H1 (cell line): ENCODE data around the gene MBP. TPM values are rescaled to one million over a fixed set of nuclear protein-coding genes. Genes with fewer than 3 reads are reported as not detected.

Experiments
- CTCF ChIA-PET: fragments of 300-600 bp; sonication (Branson Sonifier 250); formaldehyde crosslinking; loops from one replicate; lab custom pipeline; 2021; ENCODE audit not compliant: partially characterized antibody; lab: Charles Lee
- POLR2A ChIA-PET: fragments of 300-600 bp; sonication (Branson Sonifier 250); formaldehyde crosslinking; loops from one replicate; lab custom pipeline; 2021; ENCODE audit warnings: inconsistent platforms; ENCODE audit not compliant: partially characterized antibody; lab: Charles Lee
- DNase-seq, 2 experiments: peaks; one replicate each; pipeline versions ENCODE4 v3.0.0 to v3.0.0-alpha.2; 2010 to 2022; ENCODE audit warnings: low spot score in 2 of 2, low read depth in 1 of 2, mixed read lengths in 1 of 2
- FAIRE-seq: peaks from 2 replicates; lab custom pipeline; 2011; peaks lifted over from hg19 to GRCh38; lab: Jason Lieb, UNC
- H2AFZ ChIP-seq: 2 replicates; pipeline ENCODE4 v1.8.1; 2012; ENCODE audit warnings: low read length, inconsistent platforms
- H2AK5ac ChIP-seq: 2 replicates; pipeline ENCODE4 v1.6.1; 2013; ENCODE audit warnings: low read depth, low read length
- H2BK120ac ChIP-seq: replicated peaks from 2 replicates; pipeline ENCODE3; 2013; ENCODE audit warnings: low read depth, low read length, inconsistent platforms
- H2BK12ac ChIP-seq: 2 replicates; pipeline ENCODE4 v1.6.1; 2013; ENCODE audit warnings: low read depth, low read length
- H2BK15ac ChIP-seq: 2 replicates; pipeline ENCODE4 v1.6.1; 2013; ENCODE audit warnings: low read length
- H2BK20ac ChIP-seq: 2 replicates; pipeline ENCODE4 v1.6.1; 2013; ENCODE audit warnings: low read length
- H2BK5ac ChIP-seq: 2 replicates; pipeline ENCODE4 v1.6.1; 2013; ENCODE audit warnings: low read depth, low read length
- H3K14ac ChIP-seq: 2 replicates; pipeline ENCODE4 v1.6.1; 2013; ENCODE audit warnings: inconsistent platforms; ENCODE audit not compliant: insufficient read length
- H3K18ac ChIP-seq: 2 replicates; pipeline ENCODE4 v1.6.1; 2013; ENCODE audit warnings: low read length; ENCODE audit errors: extremely low read depth
- H3K23ac ChIP-seq: 2 replicates; pipeline ENCODE4 v1.6.1; 2013; ENCODE audit warnings: inconsistent platforms; ENCODE audit not compliant: insufficient read length
- H3K23me2 ChIP-seq: 2 replicates; pipeline ENCODE4 v1.6.1; 2013; ENCODE audit warnings: low read depth, low read length
- H3K27ac ChIP-seq: 2 replicates; pipeline ENCODE4 v1.6.1; 2011; ENCODE audit warnings: low read depth, low read length, inconsistent platforms
- H3K27me3 ChIP-seq, 4 experiments: replicated peaks in 1 of 4; 1 replicate in 1 of 4; 2 replicates in 3 of 4; pipeline versions ENCODE4 v1.6.1 to v1.8.1; 2011 to 2013; ENCODE audit warnings: low read length in 3 of 4, mild to moderate bottlenecking in 3 of 4, inconsistent platforms in 2 of 4, mixed read lengths in 2 of 4, moderate library complexity in 1 of 4; ENCODE audit not compliant: control insufficient read depth in 3 of 4, insufficient read depth in 3 of 4; ENCODE audit errors: extremely low read depth in 1 of 4
- H3K36me3 ChIP-seq, 4 experiments: 2 replicates each; pipeline versions ENCODE4 v1.6.1 to v1.8.1; 2011 to 2013; ENCODE audit warnings: mild to moderate bottlenecking in 4 of 4, low read length in 3 of 4, moderate library complexity in 2 of 4, control low read depth in 1 of 4, inconsistent platforms in 1 of 4; ENCODE audit not compliant: insufficient read depth in 4 of 4, control insufficient read depth in 2 of 4
- H3K4ac ChIP-seq: replicated peaks from 2 replicates; pipeline ENCODE3; 2013; ENCODE audit warnings: low read length, low read depth, mixed read lengths, inconsistent platforms; ENCODE audit not compliant: insufficient read length
- H3K4me1 ChIP-seq, 4 experiments: replicated peaks in 1 of 4; 1 replicate in 1 of 4; 2 replicates in 3 of 4; pipeline versions ENCODE4 v1.6.1 to v1.8.1; 2011 to 2013; ENCODE audit warnings: low read length in 3 of 4, inconsistent platforms in 2 of 4, mixed read lengths in 1 of 4; ENCODE audit not compliant: insufficient read depth in 4 of 4, control insufficient read depth in 3 of 4
- H3K4me2 ChIP-seq, 2 experiments: 2 replicates each; pipeline versions ENCODE4 v1.6.1 to v1.8.1; 2011 to 2013; ENCODE audit warnings: low read depth in 2 of 2, low read length in 2 of 2, control low read depth in 1 of 2, inconsistent platforms in 1 of 2, mild to moderate bottlenecking in 1 of 2; ENCODE audit not compliant: insufficient read depth in 1 of 2
- H3K4me3 ChIP-seq, 4 experiments: fragments of 200-600, 300-600 bp in 1 of 4; sonication (generic), shearing (Covaris generic), sonication (Bioruptor Twin) in 1 of 4; 2 replicates each; pipeline versions ENCODE4 v1.5.1 to v1.8.1; 2011 to 2016; ENCODE audit warnings: low read length in 4 of 4, low read depth in 3 of 4, control low read depth in 2 of 4, inconsistent platforms in 2 of 4, mild to moderate bottlenecking in 2 of 4, mixed read lengths in 1 of 4, moderate library complexity in 1 of 4; ENCODE audit not compliant: insufficient read depth in 2 of 4; ENCODE audit errors: extremely low read depth in 1 of 4
- H3K56ac ChIP-seq: replicated peaks from 2 replicates; pipeline ENCODE3; 2013; ENCODE audit warnings: low read depth, mild to moderate bottlenecking, mixed read lengths, low read length, inconsistent platforms; ENCODE audit not compliant: insufficient read length
- H3K79me1 ChIP-seq: 2 replicates; pipeline ENCODE4 v1.6.1; 2013; ENCODE audit warnings: low read depth, low read length, control low read depth
- H3K79me2 ChIP-seq, 2 experiments: 2 replicates each; pipeline versions ENCODE4 v1.6.1 to v1.8.1; 2012 to 2013; ENCODE audit warnings: low read length in 2 of 2, mild to moderate bottlenecking in 2 of 2, inconsistent platforms in 1 of 2; ENCODE audit not compliant: insufficient read depth in 2 of 2, control insufficient read depth in 1 of 2
- H3K9ac ChIP-seq, 4 experiments: replicated peaks in 1 of 4; 1 replicate in 1 of 4; 2 replicates in 3 of 4; pipeline versions ENCODE4 v1.6.1 to v1.8.1; 2011 to 2013; ENCODE audit warnings: low read depth in 3 of 4, low read length in 3 of 4, control low read depth in 2 of 4, mild to moderate bottlenecking in 2 of 4, moderate library complexity in 2 of 4, inconsistent platforms in 1 of 4; ENCODE audit errors: extremely low read depth in 1 of 4
- H3K9me3 ChIP-seq, 2 experiments: 2 replicates each; pipeline versions ENCODE4 v1.6.1 to v1.8.1; 2012 to 2013; ENCODE audit warnings: mild to moderate bottlenecking in 2 of 2, moderate library complexity in 2 of 2, control low read depth in 1 of 2, inconsistent platforms in 1 of 2, low read depth in 1 of 2, low read length in 1 of 2, mixed read lengths in 1 of 2; ENCODE audit not compliant: insufficient read depth in 2 of 2
- H4K20me1 ChIP-seq, 2 experiments: replicated peaks in 1 of 2; 2 replicates each; pipeline versions ENCODE3 to v1.8.1; 2011 to 2013; ENCODE audit warnings: inconsistent platforms in 2 of 2, low read length in 2 of 2, mild to moderate bottlenecking in 1 of 2; ENCODE audit not compliant: insufficient read depth in 2 of 2, control insufficient read depth in 1 of 2
- H4K5ac ChIP-seq: 2 replicates; pipeline ENCODE4 v1.6.1; 2013; ENCODE audit warnings: low read length, low read depth, mixed read lengths, inconsistent platforms; ENCODE audit not compliant: insufficient read length
- H4K8ac ChIP-seq: 2 replicates; pipeline ENCODE4 v1.8.0; 2013; ENCODE audit warnings: mild to moderate bottlenecking, moderate library complexity, low read length, inconsistent platforms; ENCODE audit not compliant: insufficient read depth; ENCODE audit errors: extremely low read depth
- H4K91ac ChIP-seq: replicated peaks from 2 replicates; pipeline ENCODE3; 2013; ENCODE audit warnings: low read length, mixed read lengths, inconsistent platforms; ENCODE audit not compliant: insufficient read length
- BCL11A ChIP-seq, 2 experiments: IDR thresholded peaks; one replicate each; pipeline ENCODE4 v1.6.1; 2011; ENCODE audit warnings: low read depth in 2 of 2, low read length in 2 of 2, mild to moderate bottlenecking in 2 of 2
- CHD1 ChIP-seq: IDR thresholded peaks from 2 replicates; pipeline ENCODE4 v1.6.1; 2012; ENCODE audit warnings: low read depth, low read length, improper control_type of control experiment
- CREB1 ChIP-seq: IDR thresholded peaks from 2 replicates; pipeline ENCODE4 v1.6.1; 2012; ENCODE audit warnings: inconsistent platforms
- KDM4A ChIP-seq: IDR thresholded peaks from one replicate; pipeline ENCODE4 v1.7.1; 2012; ENCODE audit warnings: low read depth, mild to moderate bottlenecking, moderate library complexity, low read length, inconsistent platforms; ENCODE audit not compliant: severe bottlenecking
- MAX ChIP-seq: IDR thresholded peaks from 2 replicates; pipeline ENCODE4 v1.6.1; 2012; ENCODE audit warnings: inconsistent platforms
- TEAD4 ChIP-seq: IDR thresholded peaks from 2 replicates; pipeline ENCODE4 v1.6.1; 2012; ENCODE audit warnings: low read depth, low read length, inconsistent platforms, mixed read lengths
- ZNF274 ChIP-seq: IDR thresholded peaks from 2 replicates; pipeline ENCODE4 v1.7.0; 2012; ENCODE audit warnings: low read length, borderline replicate concordance; ENCODE audit errors: extremely low read depth
- WGBS, 2 experiments: shearing (Covaris generic) in 1 of 2; methylation state at CpG; one replicate each; pipeline versions ENCODE4 v1.1.6 to v1.1.7; 2013 to 2015; ENCODE audit warnings: low lambda C conversion rate in 2 of 2, mixed read lengths in 2 of 2, inconsistent platforms in 1 of 2, low coverage in 1 of 2, missing lambda C conversion rate in 1 of 2; ENCODE audit not compliant: insufficient replicate concordance in 2 of 2, insufficient coverage in 1 of 2, insufficient read length in 1 of 2; ENCODE audit errors: extremely low coverage in 1 of 2, missing lambda C conversion rate in 1 of 2; 5-methylcytosine and 5-hydroxymethylcytosine counted together
- polyA plus RNA-seq, 7 experiments: library from polyadenylated mRNA; depleted of rRNA in 3 of 7; stranded (reverse) in 5 of 7; unstranded in 2 of 7; fragments of >200 nt in 5 of 7; fragments of 200-250 nt in 2 of 7; gene quantifications; 1 replicate in 5 of 7; 2 replicates in 1 of 7; 4 replicates in 1 of 7; pipeline versions ENCODE4 v1.2.1 to v1.2.3, GENCODE V29; 2011 to 2013; ENCODE audit warnings: missing spikeins in 2 of 7, mixed read lengths in 2 of 7
- total RNA-seq: library from RNA; stranded (reverse); fragmentation: NEBNext Ultra II Directional; extraction: Animal tissue kit (Norgen Biotek cat#: 25700); gene quantifications from 2 replicates; pipeline ENCODE4 v1.2.1, GENCODE V29; 2021
- TF ChIP-seq, protein P1 (sequence below): IDR thresholded peaks from 2 replicates; pipeline ENCODE4 v1.6.1; 2012; ENCODE audit warnings: low read length, inconsistent platforms

MBP gene
- total and polyA plus RNA-seq, 2 of the 8 experiments (the other 6 are each of a cell fraction or from before 2014, with no cell fraction given), result 7.7 to 19.2 TPM

DNA sequence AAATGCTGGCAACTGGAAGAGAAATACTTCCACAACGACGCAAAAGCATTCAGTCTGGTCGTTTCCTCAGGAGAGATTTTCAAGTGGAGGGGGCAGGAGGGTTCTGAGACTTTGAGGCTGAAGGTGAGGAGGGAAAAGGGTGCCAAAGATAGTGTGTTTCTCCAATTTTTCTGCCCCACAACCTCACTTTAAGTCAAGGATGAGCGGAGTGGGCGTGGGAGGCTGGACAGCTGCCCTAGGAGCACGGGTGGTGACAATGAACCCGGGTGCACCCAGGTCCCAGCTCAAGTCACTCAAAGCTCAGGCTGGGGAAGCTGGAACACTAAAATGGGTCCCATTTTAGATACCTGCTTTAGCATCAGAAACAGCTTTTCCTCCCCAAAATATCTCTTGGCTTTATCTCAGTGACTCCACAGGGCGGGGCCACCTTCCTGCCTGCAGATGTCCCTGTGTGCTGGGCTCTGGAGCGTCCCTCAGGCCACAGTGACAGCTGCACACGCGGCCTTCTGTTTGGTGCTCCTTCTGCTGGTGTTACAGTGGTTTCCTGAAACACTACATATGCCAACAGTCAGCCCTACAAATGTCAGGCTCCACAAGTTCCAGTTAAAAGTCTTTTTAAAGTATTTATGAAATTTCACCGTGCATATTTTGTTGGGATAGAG lies 1.4 kb upstream of the MBP start:
- Histone ChIP-seq H3K4me1 (peaks cover 0 to 12% (median 5%) of the 10 kb centered on the region in 4 experiments; a peak in 3 of 7 replicates), H2BK12ac (0 out of 2 replicates have a peak overlapping the region, but pooled peaks have one; percentile 75), H3K79me1 (0 out of 2 replicates have a peak, but pooled peaks cover 2% of the 10 kb centered on the region), H4K5ac (no peak overlapping the region), H3K56ac (no peak overlapping the region), H3K27ac (no peak overlapping the region), H3K9me3 (no peaks in the 10 kb centered on the region), H3K27me3 (peaks cover 4 to 40% (median 27%) of the 10 kb centered on the region in 4 experiments; a peak in 6 of 7 replicates), H3K4ac (no peak overlapping the region), H3K79me2 (no peaks in the 10 kb centered on the region), H2BK5ac (no peak overlapping the region), H3K9ac (no peak overlapping the region), H2BK15ac (no peak overlapping the region), H2AK5ac (no peak overlapping the region), H2AFZ (no peak overlapping the region), H3K36me3 (no peaks in the 10 kb centered on the region), H3K23me2 (peaks cover 19% of the 10 kb centered on the region; the same call in 1 of the 2 replicates), H3K4me2 (peak overlapping the region; percentile 77 to 89; a peak in 3 of 4 replicates), H3K18ac (no peak overlapping the region; the same call in 1 of the 2 replicates), H3K4me3 (peak overlapping the region in 2 of 4 experiments; percentile 58 to 84; a peak in 2 of 8 replicates), H4K91ac (no peak overlapping the region), H4K8ac (no peak overlapping the region), H3K14ac (no peak overlapping the region), H2BK20ac (no peak overlapping the region), H4K20me1 (peaks cover 0 to 2% of the 10 kb centered on the region in 2 experiments), H2BK120ac (no peak overlapping the region), H3K23ac (no peak overlapping the region)
- ChIA-PET POLR2A (interaction anchor here (0.9 kb wide), 1 partner anchor 36 kb away, joined by 3 read pairs; no protein-coding TSS in a partner anchor), CTCF (interaction anchor here (1.2 to 1.7 kb wide), 3 partner anchors 9 to 12 kb away, joined by 3 to 5 read pairs (median 4); no protein-coding TSS in a partner anchor)
- DNase-seq (no peak), FAIRE-seq (no peak)
- 65% methylated on average over 12 of the region's 12 CpGs; no CpG with 5 or more reads in 1 of the 2 experiments for WGBS, 2 experiments
- no peak for TF ChIP-seq KDM4A
- TF ChIP-seq, protein P1, sequence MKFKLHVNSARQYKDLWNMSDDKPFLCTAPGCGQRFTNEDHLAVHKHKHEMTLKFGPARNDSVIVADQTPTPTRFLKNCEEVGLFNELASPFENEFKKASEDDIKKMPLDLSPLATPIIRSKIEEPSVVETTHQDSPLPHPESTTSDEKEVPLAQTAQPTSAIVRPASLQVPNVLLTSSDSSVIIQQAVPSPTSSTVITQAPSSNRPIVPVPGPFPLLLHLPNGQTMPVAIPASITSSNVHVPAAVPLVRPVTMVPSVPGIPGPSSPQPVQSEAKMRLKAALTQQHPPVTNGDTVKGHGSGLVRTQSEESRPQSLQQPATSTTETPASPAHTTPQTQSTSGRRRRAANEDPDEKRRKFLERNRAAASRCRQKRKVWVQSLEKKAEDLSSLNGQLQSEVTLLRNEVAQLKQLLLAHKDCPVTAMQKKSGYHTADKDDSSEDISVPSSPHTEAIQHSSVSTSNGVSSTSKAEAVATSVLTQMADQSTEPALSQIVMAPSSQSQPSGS, result no peak
- no peak for TF ChIP-seq TEAD4
- TF ChIP-seq CREB1, result no peak
- 0 out of 2 replicates have a peak, but pooled peaks have one; percentile 20 for TF ChIP-seq MAX
- no peak for TF ChIP-seq BCL11A (IDR thresholded peaks at IDR 0.05; ENCODE audit: low read depth in 2 of 2, low read length in 2 of 2)
- TF ChIP-seq ZNF274, result no peak
- no peak for TF ChIP-seq CHD1
